Measurements from ENCODE around the gene ECE1.
A peak's percentile ranks its signal among the peaks of the same experiment; 100 is the strongest.

ECE1 gene

DNA sequence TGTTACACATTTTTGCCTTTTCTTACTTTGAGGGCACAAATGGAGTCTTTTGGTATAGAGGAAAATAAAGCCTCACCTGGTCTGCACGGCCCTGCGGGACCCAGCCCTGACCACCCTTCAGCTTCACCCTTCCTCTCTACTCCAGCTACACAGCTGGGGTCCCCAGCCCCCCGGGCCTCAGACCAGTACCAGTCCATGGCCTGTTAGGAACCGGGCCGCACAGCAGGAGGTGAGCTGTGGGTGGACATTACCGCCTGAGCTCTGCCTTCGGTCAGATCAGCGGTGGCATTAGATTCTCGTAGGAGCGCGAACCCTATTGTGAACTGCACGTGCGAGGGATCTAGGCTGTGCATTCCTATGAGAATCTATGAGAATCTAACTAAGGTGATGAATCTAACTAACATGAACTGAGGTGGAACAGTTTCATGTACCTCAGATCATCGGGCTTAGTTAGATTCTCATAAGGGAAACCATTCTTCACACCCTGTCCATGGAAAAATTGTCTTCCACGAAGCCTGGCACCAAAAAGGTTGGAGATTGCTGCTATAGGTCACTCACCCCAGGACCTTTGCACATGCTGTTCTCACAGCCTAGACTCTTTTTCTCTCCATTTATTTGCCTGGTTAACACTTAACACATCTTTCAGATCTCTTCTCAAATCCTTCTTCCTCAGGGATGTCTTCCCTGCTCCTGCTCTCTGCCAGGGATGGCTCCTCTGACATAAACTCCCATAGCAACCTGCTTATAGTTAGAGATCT, 37.5 kb upstream of the ECE1 start:
- Histone ChIP-seq H2BK5ac (ENCODE audit: low read length) (no peak overlapping the region), H3K4ac (ENCODE audit: low read length) (no peak overlapping the region), H3K27me3 (ENCODE audit: control insufficient read depth in 3 of 3, insufficient read depth in 3 of 3, low read depth in 1 of 3, low read length in 3 of 3) (no peaks in the 10 kb centered on the region), H3K4me2 (ENCODE audit: insufficient read depth, low read length, poor library complexity, severe bottlenecking) (no peak overlapping the region), H2AK5ac (ENCODE audit: low read depth, low read length) (no peak overlapping the region), H3K4me3 (ENCODE audit: low read length in 2 of 2) (no peak overlapping the region), H3K79me1 (ENCODE audit: low read depth, low read length) (no peaks in the 10 kb centered on the region), H2BK120ac (ENCODE audit: low read depth, low read length) (no peak overlapping the region), H3K36me3 (replicated peaks in 1 of 2; ENCODE audit: control insufficient read depth in 2 of 2, insufficient read depth in 2 of 2, low read length in 2 of 2) (peaks cover 0 to 6% of the 10 kb centered on the region in 2 donors), H4K8ac (ENCODE audit: low read depth, low read length) (no peak overlapping the region), H2AFZ (ENCODE audit: low read length) (no peak overlapping the region), H3K27ac (replicated peaks; ENCODE audit: low read length) (no peak overlapping the region), H3K9me3 (replicated peaks in 1 of 2; ENCODE audit: control insufficient read depth in 2 of 2, insufficient read depth in 1 of 2, low read depth in 1 of 2, low read length in 2 of 2) (no peaks in the 10 kb centered on the region), H2BK12ac (ENCODE audit: low read length) (no peak overlapping the region), H3K18ac (ENCODE audit: low read length) (no peak overlapping the region), H3K14ac (ENCODE audit: low read length) (no peak overlapping the region), H4K91ac (ENCODE audit: low read depth, low read length, poor library complexity) (no peak overlapping the region), H3K4me1 (ENCODE audit: control insufficient read depth in 2 of 2, insufficient read depth in 1 of 2, low read depth in 1 of 2, low read length in 2 of 2) (peaks cover 50 to 59% of the 10 kb centered on the region in 2 donors), H3K23ac (ENCODE audit: low read depth, low read length, poor library complexity) (no peak overlapping the region), H3K9ac (ENCODE audit: low read depth, low read length, poor library complexity) (no peak overlapping the region), H2BK15ac (ENCODE audit: low read length) (no peak overlapping the region)
- DNase-seq (ENCODE audit: low spot score) = no peak
- WGBS, 2 donors (ENCODE audit: extremely low coverage in 2 of 2, insufficient read length in 2 of 2, insufficient replicate concordance in 1 of 2) = no CpG with 5 or more reads among the region's 15 CpGs

- H2BK5ac ChIP-seq (ENCODE audit: low read length) = peak overlapping the region; percentile 2
- H3K79me1 ChIP-seq (ENCODE audit: low read depth, low read length) = no peaks in the 10 kb centered on the region
- no peak overlapping the region for H3K4me2 ChIP-seq (ENCODE audit: insufficient read depth, low read length, poor library complexity, severe bottlenecking)
- peak overlapping the region; percentile 63 for H2BK15ac ChIP-seq (ENCODE audit: low read length)
- H4K91ac ChIP-seq (ENCODE audit: low read depth, low read length, poor library complexity) = no peak overlapping the region
- peaks cover 0 to 6% of the 10 kb centered on the region in 2 donors for H3K36me3 ChIP-seq (replicated peaks in 1 of 2; ENCODE audit: control insufficient read depth in 2 of 2, insufficient read depth in 2 of 2, low read length in 2 of 2)
- no peak overlapping the region for H3K4ac ChIP-seq (ENCODE audit: low read length)
- peak overlapping the region; percentile 39 for H3K27ac ChIP-seq (replicated peaks; ENCODE audit: low read length)
- H3K23ac ChIP-seq (ENCODE audit: low read depth, low read length, poor library complexity) = no peak overlapping the region
- no peak overlapping the region for H3K9ac ChIP-seq (ENCODE audit: low read depth, low read length, poor library complexity)
- peak overlapping the region; percentile 63 for H2BK12ac ChIP-seq (ENCODE audit: low read length)
- no peak overlapping the region for H3K14ac ChIP-seq (ENCODE audit: low read length)
- no peaks in the 10 kb centered on the region for H3K27me3 ChIP-seq (ENCODE audit: control insufficient read depth in 3 of 3, insufficient read depth in 3 of 3, low read depth in 1 of 3, low read length in 3 of 3)
- no peaks in the 10 kb centered on the region for H3K9me3 ChIP-seq (replicated peaks in 1 of 2; ENCODE audit: control insufficient read depth in 2 of 2, insufficient read depth in 1 of 2, low read depth in 1 of 2, low read length in 2 of 2)
- peaks cover 55 to 62% of the 10 kb centered on the region in 2 donors for H3K4me1 ChIP-seq (ENCODE audit: control insufficient read depth in 2 of 2, insufficient read depth in 1 of 2, low read depth in 1 of 2, low read length in 2 of 2)
- no CpG with 5 or more reads among the region's 10 CpGs for WGBS, 2 donors (ENCODE audit: extremely low coverage in 2 of 2, insufficient read length in 2 of 2, insufficient replicate concordance in 1 of 2)
- peak overlapping the region; percentile 13 for H2BK120ac ChIP-seq (ENCODE audit: low read depth, low read length)
- H2AK5ac ChIP-seq (ENCODE audit: low read depth, low read length) = peak overlapping the region; percentile 66
- H2AFZ ChIP-seq (ENCODE audit: low read length) = no peak overlapping the region
- H3K18ac ChIP-seq (ENCODE audit: low read length) = peak overlapping the region; percentile 77
- no peak overlapping the region for H4K8ac ChIP-seq (ENCODE audit: low read depth, low read length)
- no peak for DNase-seq (ENCODE audit: low spot score)
- no peak overlapping the region for H3K4me3 ChIP-seq (ENCODE audit: low read length in 2 of 2)
Measured at GRCh38 chr1:21326861-21327344, 36.6 kb upstream of the ECE1 start.

DNA sequence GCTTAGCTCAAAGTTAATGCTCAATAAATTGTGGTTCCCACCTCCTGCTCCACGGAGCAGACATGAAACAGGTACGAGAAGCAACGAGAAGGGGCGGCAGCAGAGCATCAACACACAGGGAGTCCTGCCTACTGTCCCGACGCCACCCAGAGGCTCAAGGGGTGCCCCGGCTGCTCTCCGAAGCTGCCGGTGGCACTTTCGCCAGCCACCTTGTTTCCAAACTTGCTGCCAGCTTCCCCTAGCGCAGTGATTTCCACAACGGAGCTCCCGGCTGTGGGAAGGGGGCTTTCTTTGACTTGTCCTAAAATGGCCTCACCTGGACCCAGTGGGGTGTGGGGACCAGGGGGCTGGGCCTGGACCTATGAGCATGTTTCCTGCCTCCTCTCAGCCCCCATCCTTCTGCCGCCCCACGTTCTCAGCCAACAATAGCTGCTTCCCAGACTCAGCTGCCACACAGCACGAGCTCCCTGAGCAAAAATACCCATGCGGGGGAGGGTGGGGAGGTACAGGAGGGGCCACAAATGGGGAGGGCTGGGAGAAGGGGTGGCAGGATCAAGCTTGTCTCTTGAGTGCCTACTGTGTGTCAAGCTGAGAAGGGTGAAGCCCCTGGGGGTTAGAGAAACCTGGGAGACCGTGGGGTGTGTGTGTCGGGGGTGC, 35.6 kb upstream of the ECE1 start:
- Histone ChIP-seq H3K9ac (ENCODE audit: low read depth, low read length, poor library complexity) (no peak overlapping the region), H2AK5ac (ENCODE audit: low read depth, low read length) (peak overlapping the region; percentile 96), H3K4ac (ENCODE audit: low read length) (no peak overlapping the region), H3K27me3 (ENCODE audit: control insufficient read depth in 3 of 3, insufficient read depth in 3 of 3, low read depth in 1 of 3, low read length in 3 of 3) (no peaks in the 10 kb centered on the region), H3K27ac (replicated peaks; ENCODE audit: low read length) (no peak overlapping the region), H3K23ac (ENCODE audit: low read depth, low read length, poor library complexity) (no peak overlapping the region), H3K9me3 (replicated peaks in 1 of 2; ENCODE audit: control insufficient read depth in 2 of 2, insufficient read depth in 1 of 2, low read depth in 1 of 2, low read length in 2 of 2) (no peaks in the 10 kb centered on the region), H3K4me2 (ENCODE audit: insufficient read depth, low read length, poor library complexity, severe bottlenecking) (no peak overlapping the region), H4K8ac (ENCODE audit: low read depth, low read length) (no peak overlapping the region), H2AFZ (ENCODE audit: low read length) (no peak overlapping the region), H2BK15ac (ENCODE audit: low read length) (peak overlapping the region; percentile 93), H2BK120ac (ENCODE audit: low read depth, low read length) (peak overlapping the region; percentile 13), H3K14ac (ENCODE audit: low read length) (no peak overlapping the region), H4K91ac (ENCODE audit: low read depth, low read length, poor library complexity) (no peak overlapping the region), H3K4me1 (ENCODE audit: control insufficient read depth in 2 of 2, insufficient read depth in 1 of 2, low read depth in 1 of 2, low read length in 2 of 2) (peaks cover 55 to 62% of the 10 kb centered on the region in 2 donors), H2BK12ac (ENCODE audit: low read length) (peak overlapping the region; percentile 24), H3K18ac (ENCODE audit: low read length) (peak overlapping the region; percentile 90), H3K36me3 (replicated peaks in 1 of 2; ENCODE audit: control insufficient read depth in 2 of 2, insufficient read depth in 2 of 2, low read length in 2 of 2) (peaks cover 0 to 5% of the 10 kb centered on the region in 2 donors), H2BK5ac (ENCODE audit: low read length) (peak overlapping the region; percentile 59), H3K4me3 (ENCODE audit: low read length in 2 of 2) (no peak overlapping the region), H3K79me1 (ENCODE audit: low read depth, low read length) (no peaks in the 10 kb centered on the region)
- no CpG with 5 or more reads among the region's 19 CpGs for WGBS, 2 donors (ENCODE audit: extremely low coverage in 2 of 2, insufficient read length in 2 of 2, insufficient replicate concordance in 1 of 2)
- no peak for DNase-seq (ENCODE audit: low spot score)

GRCh38 chr1:21325231-21325718, 35.0 kb upstream of the ECE1 start:
- no CpG with 5 or more reads among the region's 7 CpGs for WGBS, 2 donors (ENCODE audit: extremely low coverage in 2 of 2, insufficient read length in 2 of 2, insufficient replicate concordance in 1 of 2)
- H3K9me3 ChIP-seq (replicated peaks in 1 of 2; ENCODE audit: control insufficient read depth in 2 of 2, insufficient read depth in 1 of 2, low read depth in 1 of 2, low read length in 2 of 2) = no peaks in the 10 kb centered on the region
- H2BK5ac ChIP-seq (ENCODE audit: low read length) = peak overlapping the region; percentile 59
- no peak overlapping the region for H4K8ac ChIP-seq (ENCODE audit: low read depth, low read length)
- no peaks in the 10 kb centered on the region for H3K79me1 ChIP-seq (ENCODE audit: low read depth, low read length)
- peaks cover 56 to 64% of the 10 kb centered on the region in 2 donors for H3K4me1 ChIP-seq (ENCODE audit: control insufficient read depth in 2 of 2, insufficient read depth in 1 of 2, low read depth in 1 of 2, low read length in 2 of 2)
- no peak overlapping the region for H2BK15ac ChIP-seq (ENCODE audit: low read length)
- no peak overlapping the region for H2BK120ac ChIP-seq (ENCODE audit: low read depth, low read length)
- no peaks in the 10 kb centered on the region for H3K36me3 ChIP-seq (replicated peaks in 1 of 2; ENCODE audit: control insufficient read depth in 2 of 2, insufficient read depth in 2 of 2, low read length in 2 of 2)
- H4K91ac ChIP-seq (ENCODE audit: low read depth, low read length, poor library complexity) = no peak overlapping the region
- no peak overlapping the region for H3K4me3 ChIP-seq (ENCODE audit: low read length in 2 of 2)
- H3K14ac ChIP-seq (ENCODE audit: low read length) = no peak overlapping the region
- H2AFZ ChIP-seq (ENCODE audit: low read length) = no peak overlapping the region
- no peak for DNase-seq (ENCODE audit: low spot score)
- H3K27me3 ChIP-seq (ENCODE audit: control insufficient read depth in 3 of 3, insufficient read depth in 3 of 3, low read depth in 1 of 3, low read length in 3 of 3) = no peaks in the 10 kb centered on the region
- no peak overlapping the region for H3K4me2 ChIP-seq (ENCODE audit: insufficient read depth, low read length, poor library complexity, severe bottlenecking)
- peak overlapping the region; percentile 87 for H3K18ac ChIP-seq (ENCODE audit: low read length)
- H2BK12ac ChIP-seq (ENCODE audit: low read length) = no peak overlapping the region
- H3K23ac ChIP-seq (ENCODE audit: low read depth, low read length, poor library complexity) = no peak overlapping the region
- H3K9ac ChIP-seq (ENCODE audit: low read depth, low read length, poor library complexity) = no peak overlapping the region
- H2AK5ac ChIP-seq (ENCODE audit: low read depth, low read length) = no peak overlapping the region
- peak overlapping the region; percentile 58 for H3K27ac ChIP-seq (replicated peaks; ENCODE audit: low read length)
- no peak overlapping the region for H3K4ac ChIP-seq (ENCODE audit: low read length)

All from neuronal stem cell (in vitro differentiated cells).